Panc1 (cell line): ENCODE results near the gene GZMB. TPM values are rescaled to one million over a fixed set of nuclear protein-coding genes. Genes with fewer than 3 reads are reported as not detected.

Experiments used
- ATAC-seq: fragments of 200-7000 bp; cut with Tn5 transposase; 2 replicates; pipeline ENCODE4 v1.9.1; 2020; ENCODE audit warnings: mild to moderate bottlenecking, moderate library complexity
- BruUV-seq: library from RNA; stranded (reverse); fragments of 400-500 nt; replicated peaks from 2 replicates; lab custom pipeline; 2021; lab: Mats Ljungman, UMichigan
- CTCF ChIA-PET: fragments of 300-600 bp; sonication (Branson Sonifier 250); formaldehyde crosslinking; loops from one replicate; lab custom pipeline; 2022; ENCODE audit warnings: antibody characterized with exemption; lab: Charles Lee
- POLR2A ChIA-PET: fragments of 300-600 bp; sonication (Branson Sonifier 250); formaldehyde crosslinking; loops from one replicate; lab custom pipeline; 2022; ENCODE audit warnings: antibody characterized with exemption; lab: Charles Lee
- DNase-seq: peaks from one replicate; pipeline ENCODE4 v3.0.0-alpha.2; 2010; ENCODE audit warnings: low read depth, low spot score
- H3K27ac ChIP-seq: 2 replicates; pipeline ENCODE4 v1.5.1; 2011; ENCODE audit warnings: mild to moderate bottlenecking, low read length, inconsistent platforms
- H3K27me3 ChIP-seq: fragments of 200-500 bp; sonication (Bioruptor generic); 2 replicates; pipeline ENCODE4 v1.6.0; 2014; ENCODE audit warnings: low read length, inconsistent platforms; ENCODE audit not compliant: control insufficient read depth, insufficient read depth
- H3K36me3 ChIP-seq: fragments of 200-500 bp; sonication (Bioruptor generic); 2 replicates; pipeline ENCODE4 v1.5.1; 2014; ENCODE audit warnings: inconsistent platforms, mild to moderate bottlenecking, low read length, moderate library complexity; ENCODE audit not compliant: control insufficient read depth, insufficient read depth
- H3K4me1 ChIP-seq: 2 replicates; pipeline ENCODE4 v1.5.1; 2011; ENCODE audit warnings: inconsistent platforms, mild to moderate bottlenecking, low read length, moderate library complexity; ENCODE audit not compliant: control insufficient read depth, insufficient read depth
- H3K4me3 ChIP-seq, 2 experiments: 2 replicates each; pipeline ENCODE4 v1.5.1; 2011 to 2012; ENCODE audit warnings: low read depth in 2 of 2, low read length in 2 of 2, mild to moderate bottlenecking in 2 of 2, inconsistent platforms in 1 of 2, moderate library complexity in 1 of 2
- H3K9me3 ChIP-seq: fragments of 200-500 bp; sonication (Bioruptor generic); 2 replicates; pipeline ENCODE4 v1.5.1; 2014; ENCODE audit warnings: low read depth, mild to moderate bottlenecking, inconsistent platforms, low read length, moderate library complexity; ENCODE audit not compliant: control insufficient read depth, insufficient read depth
- POLR2AphosphoS5 ChIP-seq: IDR thresholded peaks from 2 replicates; pipeline ENCODE4 v1.6.1; 2012; ENCODE audit warnings: mild to moderate bottlenecking, low read depth, low read length, moderate library complexity
- SIN3A ChIP-seq: IDR thresholded peaks from 2 replicates; pipeline ENCODE4 v1.6.1; 2012; ENCODE audit warnings: low read depth, mild to moderate bottlenecking, low read length, moderate library complexity, borderline replicate concordance; ENCODE audit not compliant: insufficient read depth
- TCF7L2 ChIP-seq: IDR thresholded peaks from 2 replicates; pipeline ENCODE4 v1.6.1; 2011; ENCODE audit warnings: mild to moderate bottlenecking, low read depth, low read length, inconsistent platforms
- in situ Hi-C: cut with HindIII; loops from 2 replicates; pipeline ENCODE4 v1.10.0; 2016; ENCODE audit warnings: low sequenced_read_pairs, low pct_unique_long_range_greater_than_20kb
- intact Hi-C: fragments of 100-400 bp; cut with micrococcal nuclease; formaldehyde crosslinking; loops from one replicate; pipeline ENCODE4 v1.10.0; 2022; ENCODE audit not compliant: unreplicated experiment
- total RNA-seq: library from RNA; stranded (reverse); gene quantifications from one replicate; pipeline ENCODE4 v1.2.1, GENCODE V29; 2021; ENCODE audit not compliant: unreplicated experiment
- TF ChIP-seq, protein P1 (sequence below), 2 experiments: IDR thresholded peaks; 2 replicates each; pipeline ENCODE4 v1.6.1; 2011 to 2012; ENCODE audit warnings: low read depth in 2 of 2, control low read depth in 1 of 2, low read length in 1 of 2, mild to moderate bottlenecking in 1 of 2, moderate library complexity in 1 of 2; ENCODE audit not compliant: insufficient read depth in 1 of 2
- TF ChIP-seq, protein P2 (sequence below): fragments of 450-650 bp; IDR thresholded peaks from 2 replicates; pipeline ENCODE4 v1.5.1; 2017; ENCODE audit warnings: mild to moderate bottlenecking

Gene GZMB
- total RNA-seq, 1 experiment from 2014 or later: 1.2 TPM

DNA sequence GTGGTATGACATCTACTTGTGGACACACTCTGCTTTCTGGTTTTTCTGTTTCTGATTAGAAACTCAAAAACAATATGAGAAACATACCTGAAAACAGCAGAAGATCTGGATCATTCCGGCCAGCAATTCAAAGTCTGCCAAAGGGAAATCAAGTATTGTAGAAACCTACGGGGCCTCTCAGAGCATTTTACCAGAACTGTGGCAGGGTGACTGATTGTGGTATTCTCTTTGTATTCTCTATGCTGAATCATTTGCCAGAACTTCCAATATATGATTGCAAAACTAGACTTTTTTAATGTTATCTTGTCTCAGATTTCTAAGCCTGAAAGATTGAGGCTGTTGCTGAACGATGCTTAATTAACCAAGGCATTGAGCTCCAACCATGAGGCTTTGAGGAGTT is 5.9 kb upstream of the GZMB start:
- H3K9me3 ChIP-seq: no peaks in the 10 kb centered on the region
- no peak overlapping the region for H3K27ac ChIP-seq
- intact Hi-C loops: no loop called here
- H3K36me3 ChIP-seq: no peaks in the 10 kb centered on the region
- ATAC-seq: no peak
- H3K4me3 ChIP-seq: no peak overlapping the region
- ChIA-PET CTCF (no interaction called here), POLR2A (no interaction called here)
- BruUV-seq: no TSS peak
- DNase-seq: no peak
- H3K4me1 ChIP-seq: no peaks in the 10 kb centered on the region
- TF ChIP-seq TCF7L2 (no peak), POLR2AphosphoS5 (no peak), SIN3A (no peak)
- TF ChIP-seq, protein P1, sequence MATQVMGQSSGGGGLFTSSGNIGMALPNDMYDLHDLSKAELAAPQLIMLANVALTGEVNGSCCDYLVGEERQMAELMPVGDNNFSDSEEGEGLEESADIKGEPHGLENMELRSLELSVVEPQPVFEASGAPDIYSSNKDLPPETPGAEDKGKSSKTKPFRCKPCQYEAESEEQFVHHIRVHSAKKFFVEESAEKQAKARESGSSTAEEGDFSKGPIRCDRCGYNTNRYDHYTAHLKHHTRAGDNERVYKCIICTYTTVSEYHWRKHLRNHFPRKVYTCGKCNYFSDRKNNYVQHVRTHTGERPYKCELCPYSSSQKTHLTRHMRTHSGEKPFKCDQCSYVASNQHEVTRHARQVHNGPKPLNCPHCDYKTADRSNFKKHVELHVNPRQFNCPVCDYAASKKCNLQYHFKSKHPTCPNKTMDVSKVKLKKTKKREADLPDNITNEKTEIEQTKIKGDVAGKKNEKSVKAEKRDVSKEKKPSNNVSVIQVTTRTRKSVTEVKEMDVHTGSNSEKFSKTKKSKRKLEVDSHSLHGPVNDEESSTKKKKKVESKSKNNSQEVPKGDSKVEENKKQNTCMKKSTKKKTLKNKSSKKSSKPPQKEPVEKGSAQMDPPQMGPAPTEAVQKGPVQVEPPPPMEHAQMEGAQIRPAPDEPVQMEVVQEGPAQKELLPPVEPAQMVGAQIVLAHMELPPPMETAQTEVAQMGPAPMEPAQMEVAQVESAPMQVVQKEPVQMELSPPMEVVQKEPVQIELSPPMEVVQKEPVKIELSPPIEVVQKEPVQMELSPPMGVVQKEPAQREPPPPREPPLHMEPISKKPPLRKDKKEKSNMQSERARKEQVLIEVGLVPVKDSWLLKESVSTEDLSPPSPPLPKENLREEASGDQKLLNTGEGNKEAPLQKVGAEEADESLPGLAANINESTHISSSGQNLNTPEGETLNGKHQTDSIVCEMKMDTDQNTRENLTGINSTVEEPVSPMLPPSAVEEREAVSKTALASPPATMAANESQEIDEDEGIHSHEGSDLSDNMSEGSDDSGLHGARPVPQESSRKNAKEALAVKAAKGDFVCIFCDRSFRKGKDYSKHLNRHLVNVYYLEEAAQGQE (IDR thresholded peaks at IDR 0.05; ENCODE audit: insufficient read depth in 1 of 2, low read depth in 2 of 2, low read length in 1 of 2): no peak
- TF ChIP-seq, protein P2, sequence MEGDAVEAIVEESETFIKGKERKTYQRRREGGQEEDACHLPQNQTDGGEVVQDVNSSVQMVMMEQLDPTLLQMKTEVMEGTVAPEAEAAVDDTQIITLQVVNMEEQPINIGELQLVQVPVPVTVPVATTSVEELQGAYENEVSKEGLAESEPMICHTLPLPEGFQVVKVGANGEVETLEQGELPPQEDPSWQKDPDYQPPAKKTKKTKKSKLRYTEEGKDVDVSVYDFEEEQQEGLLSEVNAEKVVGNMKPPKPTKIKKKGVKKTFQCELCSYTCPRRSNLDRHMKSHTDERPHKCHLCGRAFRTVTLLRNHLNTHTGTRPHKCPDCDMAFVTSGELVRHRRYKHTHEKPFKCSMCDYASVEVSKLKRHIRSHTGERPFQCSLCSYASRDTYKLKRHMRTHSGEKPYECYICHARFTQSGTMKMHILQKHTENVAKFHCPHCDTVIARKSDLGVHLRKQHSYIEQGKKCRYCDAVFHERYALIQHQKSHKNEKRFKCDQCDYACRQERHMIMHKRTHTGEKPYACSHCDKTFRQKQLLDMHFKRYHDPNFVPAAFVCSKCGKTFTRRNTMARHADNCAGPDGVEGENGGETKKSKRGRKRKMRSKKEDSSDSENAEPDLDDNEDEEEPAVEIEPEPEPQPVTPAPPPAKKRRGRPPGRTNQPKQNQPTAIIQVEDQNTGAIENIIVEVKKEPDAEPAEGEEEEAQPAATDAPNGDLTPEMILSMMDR: no peak
- in situ Hi-C loops: no loop called here
- H3K27me3 ChIP-seq: no peaks in the 10 kb centered on the region

DNA sequence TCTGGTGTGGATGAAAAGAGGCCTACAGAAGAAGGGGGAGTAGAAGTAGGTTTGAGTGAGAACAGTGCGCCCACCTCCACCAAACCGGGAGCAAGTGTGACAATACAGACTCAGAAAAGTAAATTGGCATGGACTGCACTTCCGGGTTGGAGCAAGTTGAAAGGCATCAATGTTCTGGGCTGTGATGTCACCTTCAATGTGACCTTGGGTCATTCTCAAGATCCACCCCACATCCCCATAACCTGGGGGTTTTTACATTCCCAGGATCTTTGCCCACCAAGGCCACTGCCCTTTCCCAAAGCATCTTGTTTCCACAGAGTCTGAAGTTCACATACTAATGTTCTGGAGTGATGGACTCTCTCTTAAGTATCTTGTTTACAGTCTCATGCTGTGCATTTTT is 5.3 kb upstream of the GZMB start:
- in situ Hi-C loops: no loop called here
- BruUV-seq: no TSS peak

More for the DNA sequence above, 5.3 kb upstream of the GZMB start:
- no peaks in the 10 kb centered on the region for H3K4me1 ChIP-seq
- DNase-seq (no peak), ATAC-seq (no peak)
- TF ChIP-seq, protein P1 (IDR thresholded peaks at IDR 0.05; ENCODE audit: insufficient read depth in 1 of 2, low read depth in 2 of 2, low read length in 1 of 2): no peak
- TF ChIP-seq TCF7L2: no peak
- POLR2A ChIA-PET: no interaction called here
- CTCF ChIA-PET: no interaction called here
- no peak overlapping the region for H3K4me3 ChIP-seq
- H3K27me3 ChIP-seq: no peaks in the 10 kb centered on the region
- no peak overlapping the region for H3K27ac ChIP-seq
- no peaks in the 10 kb centered on the region for H3K9me3 ChIP-seq
- no peaks in the 10 kb centered on the region for H3K36me3 ChIP-seq
- intact Hi-C loops: no loop called here
